WTC11 (cell line): Measurements from ENCODE around the gene SAMD9.

Experiments used
- AFF4 ChIP-seq: sonication (generic); formaldehyde crosslinking; IDR thresholded peaks from 2 replicates; pipeline ENCODE4 v1.8.1; 2023; ENCODE audit warnings: mild to moderate bottlenecking, missing genetic modification reagents, borderline replicate concordance
- CBFB ChIP-seq: sonication (generic); formaldehyde crosslinking; IDR thresholded peaks from 2 replicates; pipeline ENCODE4 v1.8.1; 2022; ENCODE audit warnings: mild to moderate bottlenecking, low read depth, missing genetic modification reagents
- E2F1 ChIP-seq: sonication (generic); formaldehyde crosslinking; IDR thresholded peaks from 2 replicates; pipeline ENCODE4 v1.8.0; 2022; ENCODE audit warnings: mild to moderate bottlenecking, missing genetic modification reagents
- HMGXB4 ChIP-seq: sonication (generic); formaldehyde crosslinking; IDR thresholded peaks from 2 replicates; pipeline ENCODE4 v1.8.1; 2023; ENCODE audit warnings: mild to moderate bottlenecking, moderate library complexity, missing genetic modification reagents
- JUN ChIP-seq: sonication (generic); formaldehyde crosslinking; IDR thresholded peaks from 2 replicates; pipeline ENCODE4 v1.8.0; 2023; ENCODE audit warnings: mild to moderate bottlenecking, missing genetic modification reagents
- NFE2L1 ChIP-seq: sonication (generic); formaldehyde crosslinking; IDR thresholded peaks from 2 replicates; pipeline ENCODE4 v1.8.1; 2023; ENCODE audit warnings: missing genetic modification reagents
- ZNF121 ChIP-seq: sonication (generic); formaldehyde crosslinking; IDR thresholded peaks from 2 replicates; pipeline ENCODE4 v1.8.0; 2023; ENCODE audit warnings: missing genetic modification reagents
- TF ChIP-seq, protein P1 (sequence below): fragments of 200-600 bp; IDR thresholded peaks from 2 replicates; pipeline ENCODE4 v1.8.0; 2022; ENCODE audit warnings: antibody characterized with exemption

GRCh38 chr7:93108003-93108402 lies 9.8 kb downstream of the SAMD9 start:
- TF ChIP-seq NFE2L1 (CRISPR knock-in tag) (no peak), E2F1 (CRISPR knock-in tag) (no peak), CBFB (no peak), JUN (CRISPR knock-in tag) (no peak), HMGXB4 (CRISPR knock-in tag) (no peak), AFF4 (CRISPR knock-in tag) (no peak), ZNF121 (no peak)
- TF ChIP-seq, protein P1, sequence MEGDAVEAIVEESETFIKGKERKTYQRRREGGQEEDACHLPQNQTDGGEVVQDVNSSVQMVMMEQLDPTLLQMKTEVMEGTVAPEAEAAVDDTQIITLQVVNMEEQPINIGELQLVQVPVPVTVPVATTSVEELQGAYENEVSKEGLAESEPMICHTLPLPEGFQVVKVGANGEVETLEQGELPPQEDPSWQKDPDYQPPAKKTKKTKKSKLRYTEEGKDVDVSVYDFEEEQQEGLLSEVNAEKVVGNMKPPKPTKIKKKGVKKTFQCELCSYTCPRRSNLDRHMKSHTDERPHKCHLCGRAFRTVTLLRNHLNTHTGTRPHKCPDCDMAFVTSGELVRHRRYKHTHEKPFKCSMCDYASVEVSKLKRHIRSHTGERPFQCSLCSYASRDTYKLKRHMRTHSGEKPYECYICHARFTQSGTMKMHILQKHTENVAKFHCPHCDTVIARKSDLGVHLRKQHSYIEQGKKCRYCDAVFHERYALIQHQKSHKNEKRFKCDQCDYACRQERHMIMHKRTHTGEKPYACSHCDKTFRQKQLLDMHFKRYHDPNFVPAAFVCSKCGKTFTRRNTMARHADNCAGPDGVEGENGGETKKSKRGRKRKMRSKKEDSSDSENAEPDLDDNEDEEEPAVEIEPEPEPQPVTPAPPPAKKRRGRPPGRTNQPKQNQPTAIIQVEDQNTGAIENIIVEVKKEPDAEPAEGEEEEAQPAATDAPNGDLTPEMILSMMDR, result no peak
